Measurements from ENCODE around the gene NOC4L. TPM values are rescaled to one million over a fixed set of nuclear protein-coding genes. Genes with fewer than 3 reads are reported as not detected.

The NOC4L gene
- total RNA-seq, 2 experiments from 2014 or later = 27.1 to 27.4 TPM

GRCh38 chr12:132110677-132111076 lies 33.6 kb upstream of the NOC4L start:
- Mint-ChIP-seq H3K9me3 (no peaks in the 10 kb centered on the region), H3K4me3 (no peak overlapping the region), H3K27ac (no peak overlapping the region), H3K36me3 (ENCODE audit: low read depth) (peaks cover 17% of the 10 kb centered on the region), H3K4me1 (ENCODE audit: low read depth) (no peaks in the 10 kb centered on the region), H3K27me3 (ENCODE audit: low read depth) (no peaks in the 10 kb centered on the region)
- CTCF ChIA-PET = no interaction called here
- intact Hi-C loops (cut with micrococcal nuclease) = no loop called here
- DNase-seq = no peak

DNA sequence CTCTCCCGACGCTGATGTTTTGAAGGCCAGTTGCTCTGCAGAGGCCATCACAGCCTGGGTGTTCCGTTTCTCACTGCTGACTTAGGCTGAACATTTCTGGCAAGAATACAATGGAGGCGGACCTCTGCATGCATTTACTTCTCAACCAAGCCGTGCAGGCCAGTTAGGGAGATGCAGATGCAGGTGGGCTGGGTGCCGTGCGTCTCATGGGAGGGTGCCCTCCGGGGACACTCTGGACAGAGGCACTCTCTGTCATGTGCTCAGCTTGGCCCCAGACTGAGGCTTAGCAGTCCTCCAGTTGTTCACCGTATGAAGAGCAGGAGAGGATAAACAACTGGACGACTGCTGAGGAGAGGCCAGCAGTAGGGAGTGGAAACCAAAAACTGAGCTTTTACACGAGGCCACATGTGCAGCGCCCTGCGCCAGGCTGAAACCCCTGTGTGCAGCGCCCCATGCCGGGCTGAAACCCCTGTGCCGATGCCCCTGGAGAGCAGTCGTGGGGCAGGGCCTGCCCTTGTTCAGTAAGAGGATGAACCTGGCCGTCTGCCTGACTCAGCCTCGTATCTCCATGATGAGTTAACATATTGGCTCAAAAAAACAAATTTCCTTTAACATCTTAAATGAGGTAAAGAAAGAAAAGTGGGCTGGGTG lies 32.5 kb upstream of the NOC4L start:
- H3K27me3 Mint-ChIP-seq (ENCODE audit: low read depth) = no peaks in the 10 kb centered on the region
- CTCF ChIA-PET = no interaction called here

GRCh38 chr12:132114667-132115066 lies 29.6 kb upstream of the NOC4L start:
- Mint-ChIP-seq H3K4me3 (no peak overlapping the region), H3K4me1 (ENCODE audit: low read depth) (no peaks in the 10 kb centered on the region), H3K27ac (no peak overlapping the region), H3K36me3 (ENCODE audit: low read depth) (peaks cover 13% of the 10 kb centered on the region), H3K9me3 (no peaks in the 10 kb centered on the region), H3K27me3 (ENCODE audit: low read depth) (no peaks in the 10 kb centered on the region)
- DNase-seq = no peak
- CTCF ChIA-PET = interaction anchor here (0.6 kb wide), 2 partner anchors 32 to 92 kb away, joined by 3 read pairs; no protein-coding TSS in a partner anchor
- intact Hi-C loops (cut with micrococcal nuclease) = no loop called here

More for the DNA sequence above, 32.5 kb upstream of the NOC4L start:
- H3K36me3 Mint-ChIP-seq (ENCODE audit: low read depth) = peaks cover 17% of the 10 kb centered on the region
- intact Hi-C loops (cut with micrococcal nuclease) = no loop called here
- H3K9me3 Mint-ChIP-seq = no peaks in the 10 kb centered on the region
- no peak overlapping the region for H3K4me3 Mint-ChIP-seq
- no peak overlapping the region for H3K27ac Mint-ChIP-seq
- no peak for DNase-seq
- no peaks in the 10 kb centered on the region for H3K4me1 Mint-ChIP-seq (ENCODE audit: low read depth)

GRCh38 chr12:132115500-132115899 lies 28.8 kb upstream of the NOC4L start:
- Mint-ChIP-seq H3K4me3 (no peak overlapping the region), H3K4me1 (ENCODE audit: low read depth) (no peaks in the 10 kb centered on the region), H3K36me3 (ENCODE audit: low read depth) (peaks cover 10% of the 10 kb centered on the region), H3K27me3 (ENCODE audit: low read depth) (no peaks in the 10 kb centered on the region), H3K9me3 (no peaks in the 10 kb centered on the region), H3K27ac (no peak overlapping the region)
- DNase-seq = no peak
- CTCF ChIA-PET = no interaction called here
- intact Hi-C loops (cut with micrococcal nuclease) = no loop called here

DNA sequence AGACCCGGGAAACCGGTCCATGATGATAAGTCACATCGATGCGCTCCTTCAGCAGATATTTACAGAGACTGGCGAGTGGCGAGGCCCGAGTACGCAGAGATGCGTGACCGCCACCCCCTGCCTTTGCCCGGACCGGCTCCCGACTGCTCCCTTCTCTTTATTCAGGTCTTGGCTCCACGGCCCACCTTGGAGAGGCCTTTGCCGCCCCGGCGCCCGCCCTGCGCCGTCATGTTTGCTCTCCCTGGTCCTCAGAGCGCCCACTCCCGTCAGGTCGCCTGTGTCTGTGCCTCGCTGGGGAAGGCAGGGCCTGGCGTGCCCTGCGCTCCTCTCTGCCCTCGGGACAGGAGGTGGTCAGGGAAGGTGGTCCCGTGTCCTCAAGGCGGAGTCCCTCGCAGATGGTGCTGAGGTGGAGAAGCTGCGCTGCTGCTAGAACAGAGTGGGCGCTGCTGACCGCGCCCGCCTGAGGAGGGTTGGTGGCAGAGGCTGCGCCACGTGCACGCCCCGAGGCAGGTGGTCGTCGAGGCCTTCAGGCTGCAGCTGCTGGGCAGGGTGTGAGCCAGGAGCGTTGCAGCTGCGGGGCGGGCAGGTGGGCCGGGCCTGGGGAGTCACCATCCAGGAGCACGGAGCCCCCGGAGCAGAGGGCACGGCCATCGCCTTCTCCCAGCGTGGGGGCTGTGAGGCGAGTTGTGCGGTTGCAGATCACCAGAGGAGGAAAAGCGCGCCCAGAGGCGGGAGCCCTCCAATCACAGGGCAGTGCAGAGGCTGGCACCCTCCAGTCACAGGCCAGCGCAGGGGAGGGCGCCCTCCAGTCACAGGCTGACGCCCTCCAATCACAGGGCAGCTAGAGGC lies 27.3 kb upstream of the NOC4L start:
- no peak overlapping the region for H3K27ac Mint-ChIP-seq
- H3K9me3 Mint-ChIP-seq = no peaks in the 10 kb centered on the region
- peaks cover 6% of the 10 kb centered on the region for H3K36me3 Mint-ChIP-seq (ENCODE audit: low read depth)
- H3K4me1 Mint-ChIP-seq (ENCODE audit: low read depth) = no peaks in the 10 kb centered on the region
- intact Hi-C loops (cut with micrococcal nuclease) = no loop called here
- DNase-seq = no peak
- H3K4me3 Mint-ChIP-seq = no peak overlapping the region
- CTCF ChIA-PET = no interaction called here
- H3K27me3 Mint-ChIP-seq (ENCODE audit: low read depth) = no peaks in the 10 kb centered on the region

GRCh38 chr12:132117558-132117875 lies 26.7 kb upstream of the NOC4L start:
- DNase-seq = no peak
- Mint-ChIP-seq H3K4me3 (no peak overlapping the region), H3K36me3 (ENCODE audit: low read depth) (peaks cover 8% of the 10 kb centered on the region), H3K4me1 (ENCODE audit: low read depth) (no peaks in the 10 kb centered on the region), H3K27ac (no peak overlapping the region), H3K9me3 (no peaks in the 10 kb centered on the region), H3K27me3 (ENCODE audit: low read depth) (no peaks in the 10 kb centered on the region)
- intact Hi-C loops (cut with micrococcal nuclease) = no loop called here
- CTCF ChIA-PET = no interaction called here

DNA sequence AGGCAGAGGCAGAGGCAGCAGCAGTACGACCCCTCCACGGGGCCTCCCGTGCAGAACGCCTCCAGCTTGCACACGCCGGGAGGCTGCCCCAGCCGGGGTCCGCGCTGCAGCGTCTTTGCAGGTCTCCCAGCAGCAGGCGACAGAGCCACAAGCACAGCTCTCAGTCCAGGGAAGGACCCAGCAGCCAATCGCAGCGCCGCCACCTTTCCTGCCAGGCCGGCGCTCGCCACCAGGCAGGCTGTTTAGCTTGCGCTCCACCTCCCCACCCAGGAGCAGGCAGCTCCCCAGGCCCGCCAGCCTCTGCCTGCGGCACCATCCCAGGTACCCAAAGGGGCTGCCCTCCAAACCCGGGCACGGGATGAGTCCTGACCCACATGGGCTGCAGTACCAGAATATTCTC lies 25.4 kb upstream of the NOC4L start:
- no peaks in the 10 kb centered on the region for H3K4me1 Mint-ChIP-seq (ENCODE audit: low read depth)
- no peak overlapping the region for H3K4me3 Mint-ChIP-seq
- no peaks in the 10 kb centered on the region for H3K9me3 Mint-ChIP-seq
- DNase-seq = no peak
- intact Hi-C loops (cut with micrococcal nuclease) = no loop called here
- H3K36me3 Mint-ChIP-seq (ENCODE audit: low read depth) = peaks cover 8% of the 10 kb centered on the region
- CTCF ChIA-PET = no interaction called here
- H3K27ac Mint-ChIP-seq = no peak overlapping the region
- H3K27me3 Mint-ChIP-seq (ENCODE audit: low read depth) = no peaks in the 10 kb centered on the region

GRCh38 chr12:132121283-132121682 lies 23.0 kb upstream of the NOC4L start:
- CTCF ChIA-PET = no interaction called here
- H3K27me3 Mint-ChIP-seq (ENCODE audit: low read depth) = no peaks in the 10 kb centered on the region
- H3K4me1 Mint-ChIP-seq (ENCODE audit: low read depth) = no peaks in the 10 kb centered on the region
- no peak for DNase-seq
- intact Hi-C loops (cut with micrococcal nuclease) = no loop called here
- no peak overlapping the region for H3K27ac Mint-ChIP-seq
- H3K9me3 Mint-ChIP-seq = no peaks in the 10 kb centered on the region
- H3K4me3 Mint-ChIP-seq = no peak overlapping the region
- peaks cover 19% of the 10 kb centered on the region for H3K36me3 Mint-ChIP-seq (ENCODE audit: low read depth)

DNA sequence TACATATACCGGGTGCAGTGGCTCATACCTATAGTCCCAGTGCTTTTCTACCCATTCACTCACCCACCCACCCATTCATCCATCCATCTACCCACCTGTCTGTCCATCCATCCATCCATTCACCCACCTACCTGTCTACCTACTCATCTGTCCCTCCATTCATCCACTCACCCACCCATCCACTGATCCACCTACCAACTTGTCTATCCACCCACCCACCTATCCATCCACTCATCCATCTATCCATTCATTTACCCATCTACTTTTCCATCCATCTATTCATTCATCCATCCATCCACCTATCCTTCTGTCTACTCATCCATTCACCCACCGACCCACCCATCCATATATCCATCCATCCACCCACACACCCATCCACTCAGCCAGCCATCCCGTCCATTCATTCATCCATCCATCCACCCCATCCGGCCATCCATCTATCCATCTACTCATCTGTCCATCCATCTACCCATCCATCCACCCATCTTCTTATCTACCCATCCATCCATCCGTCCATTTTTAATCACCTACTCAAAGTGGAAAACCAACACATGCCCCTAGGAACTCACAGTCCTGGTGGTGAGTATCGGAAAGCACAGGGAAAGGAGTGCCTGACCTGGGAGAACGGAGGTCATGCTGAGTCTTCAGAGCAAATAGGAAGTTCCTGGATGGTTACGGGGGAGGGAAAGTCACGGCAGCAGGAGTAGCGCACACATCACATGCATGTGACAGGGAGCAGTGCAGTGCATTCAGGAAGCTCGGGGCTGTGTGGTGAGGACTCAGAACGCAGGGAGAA lies 20.1 kb upstream of the NOC4L start:
- CTCF ChIA-PET = interaction anchor here (0.5 kb wide), 1 partner anchor 753 kb away, joined by 3 read pairs; no protein-coding TSS in a partner anchor
- peaks cover 43% of the 10 kb centered on the region for H3K36me3 Mint-ChIP-seq (ENCODE audit: low read depth)
- intact Hi-C loops (cut with micrococcal nuclease) = no loop called here
- no peak for DNase-seq
- no peaks in the 10 kb centered on the region for H3K4me1 Mint-ChIP-seq (ENCODE audit: low read depth)
- H3K4me3 Mint-ChIP-seq = no peak overlapping the region
- no peak overlapping the region for H3K27ac Mint-ChIP-seq
- H3K27me3 Mint-ChIP-seq (ENCODE audit: low read depth) = no peaks in the 10 kb centered on the region
- H3K9me3 Mint-ChIP-seq = peaks cover 12% of the 10 kb centered on the region

- Mint-ChIP-seq H3K36me3 (ENCODE audit: low read depth) (peaks cover 46% of the 10 kb centered on the region), H3K4me1 (ENCODE audit: low read depth) (no peaks in the 10 kb centered on the region), H3K4me3 (no peak overlapping the region), H3K27me3 (ENCODE audit: low read depth) (no peaks in the 10 kb centered on the region), H3K9me3 (peaks cover 15% of the 10 kb centered on the region), H3K27ac (no peak overlapping the region)
- intact Hi-C loops (cut with micrococcal nuclease) = no loop called here
- DNase-seq = no peak
- CTCF ChIA-PET = interaction anchor here (0.5 kb wide), 1 partner anchor 752 kb away, joined by 3 read pairs; no protein-coding TSS in a partner anchor
These were observed 19.4 kb upstream of the NOC4L start for GRCh38 chr12:132124766-132125425.

DNA sequence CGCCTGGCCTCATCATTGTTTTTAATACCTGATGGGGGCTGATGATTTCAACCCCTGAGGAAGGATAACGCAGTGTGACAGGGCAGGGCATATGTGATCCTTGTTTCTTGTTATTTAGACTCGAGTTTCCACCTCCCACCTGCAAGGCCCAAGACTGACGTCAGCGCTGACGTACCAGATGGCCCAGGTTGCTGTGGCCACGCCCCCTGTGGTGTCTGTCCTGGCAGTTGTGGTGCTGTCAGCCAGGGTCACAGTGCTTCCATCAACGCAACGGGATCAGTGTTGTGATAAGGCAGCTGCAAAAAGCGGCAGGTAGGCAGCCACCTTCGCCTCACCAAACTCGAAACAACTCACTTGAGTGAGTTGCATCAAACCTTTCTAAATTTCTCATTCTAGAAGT lies 18.5 kb upstream of the NOC4L start:
- H3K4me3 Mint-ChIP-seq = no peak overlapping the region
- H3K36me3 Mint-ChIP-seq (ENCODE audit: low read depth) = peaks cover 45% of the 10 kb centered on the region
- peaks cover 15% of the 10 kb centered on the region for H3K9me3 Mint-ChIP-seq
- H3K4me1 Mint-ChIP-seq (ENCODE audit: low read depth) = no peaks in the 10 kb centered on the region
- intact Hi-C loops (cut with micrococcal nuclease) = no loop called here
- no peaks in the 10 kb centered on the region for H3K27me3 Mint-ChIP-seq (ENCODE audit: low read depth)
- CTCF ChIA-PET = interaction anchor here (0.5 kb wide), 1 partner anchor 12 kb away, joined by 3 read pairs; no protein-coding TSS in a partner anchor
- no peak for DNase-seq
- H3K27ac Mint-ChIP-seq = no peak overlapping the region

GRCh38 chr12:132127041-132127440 lies 17.2 kb upstream of the NOC4L start:
- H3K36me3 Mint-ChIP-seq (ENCODE audit: low read depth) = peaks cover 47% of the 10 kb centered on the region
- H3K4me1 Mint-ChIP-seq (ENCODE audit: low read depth) = no peaks in the 10 kb centered on the region
- no peak for DNase-seq
- CTCF ChIA-PET = no interaction called here
- H3K27me3 Mint-ChIP-seq (ENCODE audit: low read depth) = no peaks in the 10 kb centered on the region
- no peak overlapping the region for H3K27ac Mint-ChIP-seq
- intact Hi-C loops (cut with micrococcal nuclease) = no loop called here
- H3K9me3 Mint-ChIP-seq = peaks cover 18% of the 10 kb centered on the region
- H3K4me3 Mint-ChIP-seq = no peak overlapping the region

Measured in activated naive CD4-positive, alpha-beta T cell treated with anti-CD3 and anti-CD28 coated beads for 36 hours (primary cell).